HG03196 (cell line): ENCODE results near the gene TPBGL.

Experiments used
- ATAC-seq: cut with Tn5 transposase; IDR thresholded peaks from one replicate; pipeline ENCODE4 v1.9.1; 2021; ENCODE audit not compliant: unreplicated experiment

TPBGL gene

DNA sequence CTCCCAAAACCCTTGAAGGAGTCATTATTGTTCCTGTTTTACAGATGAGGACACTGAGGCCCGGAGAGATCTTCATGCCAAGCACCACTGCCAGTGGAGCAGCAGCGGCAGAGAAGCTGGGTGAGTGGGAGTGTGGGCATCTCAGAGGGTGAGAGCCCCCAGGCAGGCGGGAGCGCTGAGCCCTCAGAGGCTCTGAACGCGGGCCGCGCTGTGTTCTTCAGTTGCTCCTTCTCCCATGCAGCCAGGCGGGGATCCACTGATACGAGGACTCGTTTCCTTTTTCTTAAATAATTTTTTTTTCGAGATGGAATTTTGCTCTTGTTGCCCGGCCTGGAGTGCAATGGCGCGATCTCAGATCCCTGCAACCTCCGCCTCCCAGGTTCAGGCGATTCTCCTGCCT is 47.0 kb downstream of the TPBGL start:
- ATAC-seq: no peak

DNA sequence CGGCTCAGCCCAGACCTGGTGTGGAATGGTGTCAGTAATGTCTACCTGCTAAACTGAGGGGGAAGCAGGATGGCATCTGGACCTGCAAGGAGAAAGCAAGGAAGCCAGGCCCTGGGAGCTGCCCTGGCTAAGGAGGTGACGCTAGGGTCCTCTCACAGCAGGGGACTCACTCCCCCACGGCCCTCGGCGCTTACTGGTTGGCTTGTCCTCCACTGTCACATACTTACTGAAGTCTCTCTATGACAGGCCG is 48.9 kb downstream of the TPBGL start:
- no peak for ATAC-seq

DNA sequence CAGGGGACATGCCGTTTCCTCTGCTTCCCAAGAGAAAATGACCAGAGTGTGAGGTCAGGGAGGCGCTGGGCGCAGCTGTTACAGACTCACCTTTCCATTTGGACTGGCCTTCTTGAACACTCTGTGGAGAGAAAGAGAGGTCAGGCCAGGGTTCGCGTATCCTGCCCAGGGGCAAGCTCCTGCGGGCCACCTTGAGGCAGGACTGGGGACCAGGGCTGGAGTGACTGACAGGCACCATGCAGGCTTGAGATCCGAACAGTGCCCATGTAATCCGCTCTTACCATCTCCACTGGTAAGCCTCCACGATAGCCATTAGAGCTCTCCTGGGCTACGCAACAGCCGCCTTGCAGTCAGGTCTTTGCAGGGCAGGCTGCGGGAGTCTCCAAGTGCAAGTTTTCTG is 49.3 kb downstream of the TPBGL start:
- no peak for ATAC-seq

DNA sequence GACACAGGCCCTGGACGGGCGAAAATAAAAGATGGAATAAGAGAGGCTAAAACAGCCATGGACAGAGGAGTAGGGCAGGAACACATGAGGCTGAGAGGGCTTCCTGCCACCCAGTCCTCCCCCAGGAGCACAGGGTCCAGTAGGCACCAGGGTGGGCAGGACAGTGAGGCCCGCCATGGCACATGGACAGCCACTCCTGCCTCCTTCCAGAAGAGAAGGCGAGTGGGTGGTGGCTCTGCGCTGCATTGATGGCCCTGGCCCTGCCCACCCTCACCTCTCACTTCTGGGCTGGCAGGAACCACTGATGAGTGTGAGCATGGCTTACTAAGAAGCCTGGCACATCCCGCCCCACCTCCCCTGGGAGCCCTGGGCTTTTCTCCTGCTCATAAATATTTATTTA is 51.2 kb downstream of the TPBGL start:
- no peak for ATAC-seq

DNA sequence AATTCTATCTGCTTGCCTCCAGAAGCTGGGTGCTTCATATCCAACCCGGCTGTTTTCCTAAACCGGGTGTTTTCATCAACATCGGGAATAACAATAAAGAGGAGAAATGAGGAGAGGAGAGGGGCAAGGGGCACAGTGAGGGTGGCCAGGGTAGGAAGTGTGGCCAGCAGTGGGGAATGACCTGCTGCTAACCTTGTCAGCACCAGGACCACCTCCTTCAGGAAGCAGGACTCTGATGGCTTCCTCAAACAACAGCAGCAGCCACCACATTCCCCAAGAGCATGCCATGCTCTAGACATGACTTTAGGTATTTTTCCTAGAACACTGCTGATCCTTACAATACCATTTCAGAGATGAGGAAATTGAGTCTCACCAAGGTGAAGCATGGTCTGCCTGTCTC is 52.4 kb downstream of the TPBGL start:
- ATAC-seq: no peak
